Gastrocnemius medialis (tissue), 4 donors: Measurements from ENCODE around the gene CD151.

Experiments
- CTCF ChIP-seq, 5 experiments: fragments of 450-650 bp in 3 of 5; fragments of 200-600 bp in 2 of 5; sonication (generic) in 2 of 5; IDR thresholded peaks in 4 of 5; conservative IDR thresholded peaks in 1 of 5; 1 replicate in 4 of 5; 2 replicates in 1 of 5; pipeline ENCODE4 v1.5.1; 2016 to 2019; ENCODE audit warnings: antibody characterized with exemption in 5 of 5, mild to moderate bottlenecking in 3 of 5, moderate library complexity in 3 of 5
- POLR2A ChIP-seq, 2 donors: fragments of 450-650 bp; IDR thresholded peaks; one replicate each; pipeline ENCODE4 v1.6.1; 2017; ENCODE audit warnings: antibody characterized with exemption in 2 of 2, mild to moderate bottlenecking in 2 of 2, moderate library complexity in 2 of 2

- TF ChIP-seq POLR2A (IDR thresholded peaks at IDR 0.05) (no peak), CTCF (IDR thresholded peaks at IDR 0.05 in 4 of 5, conservative IDR thresholded peaks at IDR 0.05 in 1 of 5) (no peak)
Observed at GRCh38 chr11:847876-848275, 15.1 kb downstream of the CD151 start.
